Activated CD8-positive, alpha-beta memory T cell treated with anti-CD3 and anti-CD28 coated beads for 48 hours (primary cell): ENCODE data around the gene DEPDC5.
A peak's percentile ranks its signal among the peaks of the same experiment; 100 is the strongest.

Experiments
- DNase-seq, 3 experiments: peaks; one replicate each; pipeline ENCODE4 v3.0.0-alpha.2; 2020; ENCODE audit warnings: low read depth in 2 of 3, low spot score in 2 of 3

DEPDC5 gene

GRCh38 chr22:31920306-31920705, 166.5 kb downstream of the DEPDC5 start:
- DNase-seq = no peak

- DNase-seq = no peak
These were observed 167.3 kb downstream of the DEPDC5 start for GRCh38 chr22:31921106-31921505.

- no peak for DNase-seq
These were observed 168.7 kb downstream of the DEPDC5 start for GRCh38 chr22:31922534-31922933.

DNA sequence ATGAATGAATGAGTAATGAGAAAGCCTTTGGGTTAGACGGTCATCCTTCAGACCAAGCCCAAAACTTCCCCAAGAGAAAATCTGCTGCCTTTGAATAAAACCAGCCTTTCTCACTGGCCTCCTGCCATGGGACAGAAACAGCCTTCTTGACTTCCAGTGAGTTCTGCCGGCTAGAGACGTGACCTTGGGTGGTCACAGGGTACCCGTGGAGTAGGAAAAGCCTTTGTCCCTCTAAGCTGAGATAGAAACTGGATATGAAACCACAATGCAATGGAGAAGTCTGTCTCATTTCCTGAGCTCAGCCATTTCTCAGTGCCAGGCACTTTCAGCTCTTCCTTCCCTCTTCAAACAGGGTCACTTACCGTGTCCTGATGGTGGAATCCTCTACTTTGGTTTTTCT, 169.3 kb downstream of the DEPDC5 start:
- DNase-seq = no peak

GRCh38 chr22:31923747-31924146, 169.9 kb downstream of the DEPDC5 start:
- DNase-seq = no peak

GRCh38 chr22:31925056-31925455, 171.2 kb downstream of the DEPDC5 start:
- no peak for DNase-seq

DNA sequence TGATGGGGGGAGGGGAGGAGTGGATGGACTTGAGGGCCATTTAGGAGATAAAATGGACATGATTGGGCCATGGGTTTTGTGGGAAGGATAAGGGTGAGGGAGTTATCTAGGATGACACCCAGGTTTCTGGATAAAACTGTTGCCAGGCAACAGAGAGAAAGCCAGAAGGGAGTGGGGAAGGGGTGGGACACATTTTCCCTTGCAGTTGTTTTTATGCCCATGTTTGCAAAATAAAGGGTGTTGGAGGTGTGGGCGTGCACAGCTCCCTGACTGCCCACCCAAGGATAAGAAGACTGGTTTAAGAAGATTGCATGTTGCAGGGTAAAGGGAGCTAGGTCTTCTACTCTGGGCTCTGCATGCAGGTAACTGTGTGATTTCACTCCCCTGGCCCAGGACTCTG, 172.2 kb downstream of the DEPDC5 start:
- DNase-seq = no peak

DNA sequence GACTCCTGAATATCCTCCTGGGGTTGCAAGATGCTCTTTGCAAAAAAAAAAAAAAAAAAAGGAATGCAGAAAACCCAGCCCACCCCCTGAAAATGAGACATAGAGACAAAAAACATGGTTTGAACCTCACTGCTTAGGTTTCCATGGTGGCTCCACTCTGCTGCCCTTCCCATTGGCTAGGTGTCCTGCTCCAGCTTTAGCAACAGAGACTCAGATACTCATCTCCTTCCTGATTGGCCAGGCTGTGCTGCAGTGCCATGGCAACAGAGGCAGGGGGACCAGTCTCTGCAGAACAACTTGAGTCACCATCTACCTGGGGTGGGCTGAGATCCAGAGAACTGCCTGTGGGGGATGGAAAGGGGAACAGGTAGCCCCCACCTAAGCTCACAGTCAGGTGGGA, 173.2 kb downstream of the DEPDC5 start:
- DNase-seq = no peak

GRCh38 chr22:31927562-31927961, 173.7 kb downstream of the DEPDC5 start:
- DNase-seq = no peak

DNA sequence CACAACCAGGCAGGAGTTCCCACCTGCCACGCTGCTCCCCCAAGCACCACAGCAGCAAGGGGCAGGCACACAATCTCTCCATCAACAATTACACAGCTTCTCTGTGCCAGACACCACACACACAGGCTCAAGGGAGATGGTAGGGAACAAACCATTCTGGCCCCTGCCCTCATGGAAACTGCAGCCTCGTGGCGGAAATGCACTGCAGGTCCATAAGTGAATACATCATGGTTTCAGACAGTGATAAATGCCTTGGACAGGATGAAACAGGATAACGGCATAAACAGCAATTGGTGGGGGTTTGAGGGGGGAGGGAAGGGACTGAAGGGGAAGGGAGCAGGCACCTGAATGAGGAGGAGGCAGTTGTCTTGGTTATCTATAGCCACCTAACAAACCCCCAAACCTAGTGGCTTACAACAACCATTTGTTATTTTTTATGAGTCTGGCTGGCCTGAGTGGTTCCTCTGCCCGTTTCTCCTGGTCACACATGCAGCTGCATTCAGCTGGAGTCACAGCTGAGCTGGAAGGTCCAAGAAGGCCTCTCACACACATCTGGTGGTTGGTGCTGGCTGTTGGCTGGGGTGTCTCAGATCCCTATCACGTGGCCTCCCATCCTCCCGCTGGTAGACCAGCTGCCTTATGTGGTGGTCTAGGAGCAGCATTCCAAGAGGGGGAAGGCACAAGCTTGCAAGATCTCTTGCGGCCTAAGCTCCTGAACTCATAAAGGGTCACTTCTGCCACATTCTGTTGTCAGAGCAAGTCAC, 175.5 kb downstream of the DEPDC5 start:
- no peak for DNase-seq

DNA sequence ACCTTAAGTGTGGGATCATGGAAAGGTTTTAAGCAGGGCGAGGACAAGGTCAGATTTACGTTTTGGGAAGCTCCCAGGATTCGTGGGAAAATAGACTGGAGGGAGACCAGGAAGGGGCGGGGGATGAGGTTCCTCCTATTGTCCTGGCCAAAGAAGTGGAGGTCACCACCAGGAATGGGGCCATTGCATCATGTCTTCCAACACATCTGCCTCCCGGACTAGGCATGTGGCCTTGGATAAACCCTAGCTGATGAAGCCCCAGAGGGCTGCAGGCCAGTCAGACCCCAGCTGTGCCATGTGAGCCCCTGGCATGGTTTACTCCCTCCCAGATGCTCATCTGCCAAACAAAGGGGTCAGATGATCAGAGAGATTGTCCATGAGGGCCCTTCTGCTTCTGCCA, 179.0 kb downstream of the DEPDC5 start:
- no peak for DNase-seq

- DNase-seq = no peak
These were observed 179.6 kb downstream of the DEPDC5 start for GRCh38 chr22:31933406-31933805.

- DNase-seq = no peak
These were observed 180.1 kb downstream of the DEPDC5 start for GRCh38 chr22:31933816-31934482.

DNA sequence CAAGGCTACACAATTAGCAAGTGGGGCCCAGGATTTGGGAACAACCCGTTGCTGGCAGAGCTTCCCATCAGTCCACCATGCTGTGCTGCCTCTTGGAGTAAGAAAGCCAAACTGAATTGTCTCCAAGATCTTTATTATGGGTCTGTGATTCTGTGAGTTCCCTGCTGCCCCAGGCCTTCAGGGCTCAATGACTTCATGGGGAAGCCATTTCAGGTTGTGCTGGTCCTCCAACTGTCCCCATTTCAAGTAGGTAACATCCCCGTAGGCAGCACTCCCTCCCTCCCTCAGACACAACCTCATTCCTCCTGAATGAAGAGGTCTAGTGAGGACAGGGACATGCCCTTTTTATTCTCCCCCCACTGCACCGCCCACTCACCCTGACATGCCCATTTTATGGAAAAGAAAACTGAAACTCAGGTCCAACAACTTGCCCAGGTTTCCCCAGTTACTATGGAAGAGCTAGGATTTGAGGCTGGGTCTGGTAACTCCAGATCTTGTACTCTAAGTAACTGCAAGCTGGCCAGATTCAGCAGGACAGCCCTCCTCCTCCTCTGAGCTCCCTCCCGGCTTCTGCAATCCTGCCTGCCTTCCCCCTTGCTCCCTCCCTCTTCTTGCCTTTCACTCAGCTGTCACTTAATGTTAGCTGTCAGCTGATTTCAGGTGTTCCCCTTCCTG, 182.3 kb downstream of the DEPDC5 start:
- no peak for DNase-seq

GRCh38 chr22:31937341-31937740, 183.5 kb downstream of the DEPDC5 start:
- no peak for DNase-seq

DNA sequence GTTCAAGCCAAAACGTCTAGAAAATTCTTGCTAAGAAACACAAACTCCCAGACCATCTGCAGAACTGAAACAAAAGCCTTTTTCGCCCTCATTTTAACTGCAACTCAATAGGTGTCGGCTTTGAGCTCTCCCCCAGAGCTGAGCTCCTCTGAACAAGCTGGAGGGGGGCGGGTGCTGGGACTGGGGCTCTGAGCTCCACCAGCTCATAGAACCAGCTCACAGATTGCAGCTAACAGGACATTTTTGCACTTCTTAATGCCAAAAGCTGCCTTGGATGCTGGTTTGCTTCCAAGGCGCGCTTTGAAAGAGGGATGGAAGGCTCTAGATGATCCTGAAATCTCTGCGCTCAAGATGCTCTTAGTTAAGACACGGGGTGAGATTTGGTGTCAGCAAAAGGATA, 184.5 kb downstream of the DEPDC5 start:
- no peak for DNase-seq

- DNase-seq = no peak
These were observed 186.7 kb downstream of the DEPDC5 start for GRCh38 chr22:31940506-31940905.

GRCh38 chr22:31942091-31942490, 188.3 kb downstream of the DEPDC5 start:
- no peak for DNase-seq

DNA sequence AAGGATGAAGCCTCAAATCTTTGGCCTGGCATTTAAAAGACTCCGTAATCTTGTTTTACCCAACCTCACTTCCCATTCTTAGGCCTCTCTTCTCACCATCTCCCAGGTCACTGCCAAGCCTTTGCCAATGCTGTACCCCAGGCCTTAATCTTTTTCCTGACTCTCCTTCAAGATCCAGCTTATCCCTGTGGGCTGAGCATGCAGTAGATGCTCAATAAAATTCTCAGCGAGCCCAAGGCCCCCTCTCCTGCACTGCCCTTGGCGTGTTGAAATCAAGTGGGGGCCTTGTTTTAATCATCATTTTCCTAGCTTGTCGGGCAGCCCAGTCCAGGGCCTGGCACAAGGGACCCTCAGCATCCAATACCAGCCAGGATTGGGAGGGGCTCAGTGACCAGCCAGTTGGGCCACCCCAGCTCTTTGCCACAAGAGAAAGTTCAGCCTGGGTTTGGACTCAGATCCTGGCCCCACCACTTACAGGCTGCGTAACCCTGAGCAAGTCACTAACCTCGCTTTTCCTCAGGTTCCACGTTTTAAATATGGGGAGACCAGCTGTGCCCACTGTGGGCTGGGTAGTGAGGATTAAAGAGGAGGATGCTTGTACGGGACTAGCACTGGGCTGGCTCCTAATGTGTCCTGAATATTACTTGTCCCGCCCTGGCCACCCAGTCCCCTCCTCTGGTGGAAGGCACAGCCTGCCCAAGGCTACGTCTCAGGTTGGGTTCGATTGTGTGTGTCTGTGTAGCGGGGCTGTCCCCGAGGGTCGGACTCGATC, 189.6 kb downstream of the DEPDC5 start:
- no peak for DNase-seq

GRCh38 chr22:31943978-31944699, 190.3 kb downstream of the DEPDC5 start, which contains the start of gene YWHAH:
YWHAH (plus strand) TSS chr22:31944535; CDS start chr22:31944734, 199 bp downstream.
- DNase-seq = peak; percentile 85 to 89 (median 85)
